Measurements from ENCODE around the gene OR10A3.
"Not testable (repeated sequence)": the region's sequence is repeated elsewhere in the genome, so short reads cannot be mapped to it uniquely, and the experiment has no call there.

Gene OR10A3

GRCh38 chr11:7941608-7942007, at the start of gene OR10A3:
Gene OR10A3 (minus strand): TSS chr11:7941708. CDS start chr11:7939520, 2,188 bp downstream.
- no peak for DNase-seq

GRCh38 chr11:7987560-7987883, 46.0 kb upstream of the OR10A3 start:
- not testable (repeated sequence) for DNase-seq

DNA sequence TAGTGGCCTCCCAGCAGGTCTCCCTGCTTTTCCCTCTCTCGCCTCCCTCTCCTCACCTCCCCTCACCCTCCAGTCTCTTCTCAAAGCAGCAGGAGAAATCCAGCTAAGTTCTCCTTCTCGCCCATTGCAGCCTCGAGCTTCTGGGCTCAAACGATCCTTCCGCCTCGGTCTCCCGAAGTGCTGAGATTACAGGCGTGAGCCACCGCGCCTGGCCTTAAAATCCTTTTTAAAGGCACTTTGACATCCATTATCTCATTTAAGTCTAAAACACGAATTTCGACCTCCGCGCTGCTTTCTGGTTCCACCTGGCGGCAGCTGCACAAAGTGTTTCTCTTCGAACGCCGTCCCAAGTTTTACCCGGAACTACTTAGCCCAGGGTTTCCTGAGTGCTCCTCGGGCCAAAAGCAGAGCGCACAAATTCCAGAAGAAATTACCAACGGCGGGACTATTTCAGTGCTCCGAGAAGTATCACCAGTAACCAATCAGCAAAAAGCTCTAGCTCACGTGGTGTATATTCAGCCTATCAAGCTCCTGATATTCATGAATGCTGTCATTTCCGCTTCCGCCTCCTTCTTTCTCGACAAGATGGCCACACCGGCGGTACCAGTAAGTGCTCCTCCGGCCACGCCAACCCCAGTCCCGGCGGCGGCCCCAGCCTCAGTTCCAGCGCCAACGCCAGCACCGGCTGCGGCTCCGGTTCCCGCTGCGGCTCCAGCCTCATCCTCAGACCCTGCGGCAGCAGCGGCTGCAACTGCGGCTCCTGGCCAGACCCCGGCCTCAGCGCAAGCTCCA, 45.5 kb upstream of the OR10A3 start, which contains the start of gene EIF3F:
TSS of gene EIF3F (plus strand) at position 570 of the 792 bp plus-strand sequence. CDS start at position 586, 16 bp downstream.
- peak; percentile 96 to 100 for DNase-seq

GRCh38 chr11:7983832-7984590, 42.5 kb upstream of the OR10A3 start:
- DNase-seq = no peak

GRCh38 chr11:7982582-7983119, 41.1 kb upstream of the OR10A3 start:
- DNase-seq = no peak

DNA sequence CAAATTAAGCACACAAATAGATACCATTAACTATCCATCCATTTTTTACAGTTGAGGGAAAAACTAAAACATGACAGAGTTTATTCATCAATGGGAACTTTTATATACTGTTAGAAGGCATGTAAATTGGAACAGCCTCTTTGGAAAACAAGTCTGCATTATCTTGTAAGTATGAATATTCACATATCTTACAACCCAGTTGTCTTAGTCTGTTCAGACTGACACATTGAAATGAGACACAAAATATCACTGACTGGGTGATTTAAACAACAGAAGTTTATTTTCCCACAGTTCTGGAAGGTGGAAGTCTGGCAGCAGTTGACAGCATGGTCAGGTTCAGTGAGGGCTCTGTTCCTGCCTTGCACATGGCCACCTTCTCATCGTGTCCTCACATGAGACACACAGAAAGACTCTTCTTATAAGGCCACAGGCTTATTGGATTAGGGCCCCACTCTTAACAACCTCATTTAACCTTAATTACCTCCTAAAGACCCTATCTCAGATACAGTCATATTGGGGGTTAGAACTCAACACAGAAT, 40.2 kb upstream of the OR10A3 start:
- DNase-seq = no peak

GRCh38 chr11:7977232-7977917, 35.9 kb upstream of the OR10A3 start:
- DNase-seq = no peak

- no peak for DNase-seq
Measured at GRCh38 chr11:7974668-7975067, 33.2 kb upstream of the OR10A3 start.

DNA sequence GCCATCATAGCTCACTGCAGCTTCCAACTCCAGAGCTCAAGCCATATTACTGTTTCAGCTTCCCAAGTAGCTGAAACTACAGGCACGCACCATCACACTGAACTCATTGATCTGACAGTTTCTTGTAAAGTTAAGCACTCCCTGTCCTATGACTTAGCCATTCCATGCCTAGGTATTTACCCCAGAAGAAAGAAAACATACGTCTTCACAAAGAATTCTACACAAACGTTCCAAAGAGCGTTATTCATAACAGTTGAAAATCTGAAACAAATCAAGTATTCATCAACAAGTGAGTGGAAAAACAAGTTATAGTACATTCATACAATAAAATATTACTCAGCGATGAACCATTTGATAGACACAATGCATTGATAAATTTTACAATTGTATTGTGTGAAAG, 31.5 kb upstream of the OR10A3 start:
- DNase-seq = no peak

GRCh38 chr11:7971846-7972245, 30.3 kb upstream of the OR10A3 start:
- no peak for DNase-seq

GRCh38 chr11:7969756-7970646, 28.5 kb upstream of the OR10A3 start:
- no peak for DNase-seq

DNA sequence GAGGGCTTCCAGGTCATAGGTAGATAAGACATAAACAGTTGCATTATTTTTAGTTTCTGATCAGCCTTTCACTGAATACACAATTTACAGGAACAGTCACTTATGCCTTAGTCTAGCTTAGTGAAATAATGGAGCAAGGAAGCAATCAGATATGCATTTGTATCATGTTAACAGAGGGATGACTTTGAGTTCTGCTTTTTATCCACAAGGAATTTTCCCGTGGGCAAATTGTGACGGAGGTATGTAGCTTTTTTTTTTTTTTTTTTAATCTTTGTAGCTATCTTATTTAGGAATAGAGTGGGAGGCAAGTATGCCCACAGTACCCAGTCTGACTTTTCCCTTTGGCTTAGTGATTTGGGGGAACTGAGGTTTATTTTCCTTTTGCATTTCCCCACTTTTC, 27.2 kb upstream of the OR10A3 start:
- DNase-seq = no peak

GRCh38 chr11:7967826-7968225, 26.3 kb upstream of the OR10A3 start:
- no peak for DNase-seq

DNA sequence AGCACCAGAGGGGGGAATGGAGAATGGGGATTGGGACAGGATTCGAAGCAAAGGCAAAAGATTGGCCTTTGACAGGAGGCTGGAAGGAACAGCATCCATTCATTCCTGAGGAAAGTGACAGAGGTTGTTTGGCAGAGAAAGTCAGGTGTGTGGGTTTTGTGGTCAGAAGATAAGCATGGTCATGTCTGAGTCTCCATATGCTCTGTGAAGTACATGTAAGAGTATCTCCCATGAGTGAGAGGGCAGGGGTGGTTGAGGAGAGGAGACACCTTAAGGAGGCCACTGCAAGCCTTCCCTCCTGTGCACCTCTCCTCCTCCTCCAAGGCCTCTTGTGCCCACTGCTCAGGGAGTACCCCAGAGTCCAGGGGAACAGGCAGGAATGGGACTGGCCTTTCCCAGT, 25.6 kb upstream of the OR10A3 start:
- no peak for DNase-seq

DNA sequence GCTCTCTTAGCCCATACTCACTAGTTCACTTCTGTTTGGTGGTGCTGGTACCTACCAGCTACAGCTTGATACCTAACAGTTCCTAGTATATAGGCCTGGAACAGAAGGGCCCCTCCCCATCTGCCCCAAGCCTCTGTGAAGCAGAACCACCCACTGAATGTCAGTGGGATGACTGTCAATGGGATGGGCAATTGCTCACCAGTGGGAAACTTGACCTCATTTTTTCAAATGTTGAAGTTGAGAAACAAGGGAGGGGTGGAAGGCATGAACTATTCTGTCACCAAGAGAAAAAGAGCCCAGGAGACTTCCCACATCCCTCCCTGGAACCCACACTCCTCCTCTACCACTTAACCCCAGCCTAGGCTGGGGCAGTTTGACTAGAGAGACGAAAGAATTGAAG, 23.9 kb upstream of the OR10A3 start, which contains the start of gene NLRP10:
TSS of gene NLRP10 (minus strand) at position 62 of the 400 bp plus-strand sequence. CDS start 1,952 bp downstream, outside the sequence.
- no peak for DNase-seq

GRCh38 chr11:7964873-7965272, 23.4 kb upstream of the OR10A3 start:
- DNase-seq = no peak

DNA sequence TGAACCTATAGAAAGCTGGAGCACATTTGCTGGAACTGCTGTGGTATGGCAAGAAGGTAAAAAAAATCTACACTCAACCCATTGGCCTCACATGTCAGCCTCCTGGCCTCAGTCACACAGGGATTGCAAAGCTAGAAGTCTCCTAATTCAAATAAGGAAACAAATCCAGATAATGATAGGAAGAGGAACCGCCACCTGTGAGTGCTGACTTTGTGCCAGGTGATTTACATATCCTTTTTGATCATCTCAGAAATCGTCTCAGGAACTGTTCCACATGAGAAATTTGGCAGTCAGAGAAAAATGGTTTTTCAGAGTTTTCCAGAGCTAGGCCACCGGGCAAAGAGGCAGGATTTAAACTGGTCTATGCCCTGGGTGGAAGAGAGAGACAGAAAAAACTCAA, 22.8 kb upstream of the OR10A3 start:
- no peak for DNase-seq

GRCh38 chr11:7955191-7955590, 13.7 kb upstream of the OR10A3 start:
- DNase-seq = no peak

DNA sequence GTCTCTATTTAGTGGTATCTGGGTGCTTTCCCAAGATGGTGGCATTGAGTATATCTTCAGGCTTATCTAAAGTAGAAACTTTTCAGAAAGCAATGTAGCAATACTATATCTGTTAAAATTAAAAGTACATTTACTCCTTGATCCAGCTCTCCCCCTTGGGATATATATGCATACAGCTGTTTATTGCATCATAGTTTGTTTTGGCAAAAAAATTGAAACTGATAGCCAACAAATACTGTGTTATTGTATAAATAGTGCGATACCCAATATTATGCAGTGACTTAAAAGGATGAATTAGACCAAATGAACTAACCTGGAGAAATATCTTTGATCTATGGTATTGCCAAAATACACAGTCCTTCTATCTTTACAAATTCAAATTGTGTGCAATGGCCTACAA, 8.4 kb upstream of the OR10A3 start:
- DNase-seq = no peak

GRCh38 chr11:7944123-7944522, 2.6 kb upstream of the OR10A3 start:
- no peak for DNase-seq

DNA sequence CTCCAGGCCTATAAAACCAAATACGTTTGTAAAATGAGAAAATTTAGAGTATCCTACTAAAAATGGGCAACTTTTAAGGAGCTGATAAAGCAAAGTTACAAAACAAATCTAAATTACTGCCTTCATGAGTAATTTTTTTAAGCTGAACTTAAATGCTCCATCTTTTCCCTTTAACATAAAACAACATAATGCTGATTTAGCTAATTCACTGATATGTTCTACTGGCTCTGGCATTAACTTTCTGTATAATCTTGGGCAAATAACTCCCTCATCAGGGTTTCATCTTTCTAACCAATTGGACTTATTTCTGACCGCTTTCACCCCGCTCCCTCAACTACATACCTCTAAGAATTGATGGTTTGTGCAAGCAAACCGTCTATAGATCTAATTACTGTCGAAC, 362 bp downstream of the OR10A3 start:
- no peak for DNase-seq

- no peak for DNase-seq
Measured at GRCh38 chr11:7936615-7937014, 4.9 kb downstream of the OR10A3 start.

Measured in NCI-H2081 (cell line).